Measurements from ENCODE around the gene QSOX2.

DNA sequence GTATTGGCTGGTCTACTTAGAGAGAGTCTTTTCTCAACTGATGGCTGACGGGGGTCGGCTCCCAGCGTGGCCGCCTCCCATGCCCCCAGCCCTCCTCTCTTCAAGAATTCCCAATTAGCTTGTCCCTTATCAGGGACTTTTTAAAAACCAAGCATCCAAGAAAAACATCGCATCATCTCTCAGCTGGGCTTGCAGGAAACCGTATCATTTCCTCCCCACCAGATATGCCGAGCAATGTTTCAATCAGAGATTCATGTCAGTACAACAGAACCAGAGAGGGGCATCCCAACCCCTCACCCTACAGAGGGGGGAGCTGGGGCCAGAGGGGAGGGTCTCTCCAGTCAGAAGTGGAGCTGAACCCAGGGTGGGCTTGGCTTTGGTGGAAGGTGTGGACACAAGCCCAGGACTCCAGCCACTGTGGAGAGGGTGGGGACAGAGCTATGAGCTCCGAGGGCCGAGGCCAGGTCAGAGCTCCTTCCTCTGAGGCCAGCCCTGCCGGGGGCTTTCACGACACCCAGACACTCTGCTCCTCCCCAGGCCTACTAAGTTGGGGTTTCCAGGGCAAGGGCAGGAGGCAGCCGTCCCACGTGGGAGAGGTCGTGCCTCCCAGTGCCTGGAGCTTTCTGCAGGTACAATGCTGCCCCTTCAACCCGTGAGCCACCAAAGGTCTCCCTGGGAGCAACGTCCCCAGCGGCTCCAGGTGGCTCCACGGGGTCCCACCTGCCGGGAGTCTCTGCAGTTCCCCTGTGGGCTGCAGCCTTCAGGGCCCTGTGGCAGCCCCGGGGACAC lies 87.9 kb downstream of the QSOX2 start:
- TF ChIP-seq POLR2A (IDR thresholded peaks at IDR 0.05) = no peak
- no peak for TF ChIP-seq EP300 (IDR thresholded peaks at IDR 0.05)
- TF ChIP-seq, protein P1, sequence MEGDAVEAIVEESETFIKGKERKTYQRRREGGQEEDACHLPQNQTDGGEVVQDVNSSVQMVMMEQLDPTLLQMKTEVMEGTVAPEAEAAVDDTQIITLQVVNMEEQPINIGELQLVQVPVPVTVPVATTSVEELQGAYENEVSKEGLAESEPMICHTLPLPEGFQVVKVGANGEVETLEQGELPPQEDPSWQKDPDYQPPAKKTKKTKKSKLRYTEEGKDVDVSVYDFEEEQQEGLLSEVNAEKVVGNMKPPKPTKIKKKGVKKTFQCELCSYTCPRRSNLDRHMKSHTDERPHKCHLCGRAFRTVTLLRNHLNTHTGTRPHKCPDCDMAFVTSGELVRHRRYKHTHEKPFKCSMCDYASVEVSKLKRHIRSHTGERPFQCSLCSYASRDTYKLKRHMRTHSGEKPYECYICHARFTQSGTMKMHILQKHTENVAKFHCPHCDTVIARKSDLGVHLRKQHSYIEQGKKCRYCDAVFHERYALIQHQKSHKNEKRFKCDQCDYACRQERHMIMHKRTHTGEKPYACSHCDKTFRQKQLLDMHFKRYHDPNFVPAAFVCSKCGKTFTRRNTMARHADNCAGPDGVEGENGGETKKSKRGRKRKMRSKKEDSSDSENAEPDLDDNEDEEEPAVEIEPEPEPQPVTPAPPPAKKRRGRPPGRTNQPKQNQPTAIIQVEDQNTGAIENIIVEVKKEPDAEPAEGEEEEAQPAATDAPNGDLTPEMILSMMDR (IDR thresholded peaks at IDR 0.05) = no peak
- no peak for TF ChIP-seq POLR2AphosphoS5 (IDR thresholded peaks at IDR 0.05)

Data from stomach (tissue), 4 donors.